SK-N-SH treated with all-trans-retinoic acid at 6 μM for 48 hours (cell line): ENCODE results near the gene TSEN34.

ENCODE experiments used
- ATAC-seq: fragments of 200-7000 bp; cut with Tn5 transposase; 3 replicates; pipeline ENCODE4 v1.9.1; 2020; ENCODE audit warnings: mild to moderate bottlenecking, moderate library complexity
- ARNTL ChIP-seq: fragments of 450-650 bp; formaldehyde crosslinking; IDR thresholded peaks from 2 replicates; pipeline ENCODE4 v1.5.0; 2020; ENCODE audit warnings: low read depth, mild to moderate bottlenecking, moderate library complexity, borderline replicate concordance
- BACH2 ChIP-seq: fragments of 250-450 bp; sonication (Bioruptor Pico); IDR thresholded peaks from 2 replicates; pipeline ENCODE4 v1.9.0; 2021; ENCODE audit warnings: mild to moderate bottlenecking, borderline replicate concordance
- CSDC2 ChIP-seq: fragments of 250-450 bp; sonication (Bioruptor Pico); IDR thresholded peaks from 2 replicates; pipeline ENCODE4 v1.5.0; 2020; ENCODE audit warnings: mild to moderate bottlenecking, moderate library complexity
- ESRRG ChIP-seq: fragments of 250-450 bp; sonication (Bioruptor Pico); IDR thresholded peaks from 2 replicates; pipeline ENCODE4 v1.6.1; 2021; ENCODE audit warnings: mild to moderate bottlenecking
- GLIS3 ChIP-seq: fragments of 250-450 bp; sonication (Bioruptor Pico); IDR thresholded peaks from 2 replicates; pipeline ENCODE4 v1.5.0; 2020; ENCODE audit warnings: mild to moderate bottlenecking, moderate library complexity
- ISL1 ChIP-seq: fragments of 250-450 bp; sonication (Bioruptor Pico); IDR thresholded peaks from 2 replicates; pipeline ENCODE4 v2.1.2; 2022; ENCODE audit warnings: mild to moderate bottlenecking, moderate library complexity
- OSR1 ChIP-seq: fragments of 250-450 bp; sonication (Bioruptor Pico); IDR thresholded peaks from 2 replicates; pipeline ENCODE4 v1.8.0; 2022; ENCODE audit warnings: moderate library complexity, mild to moderate bottlenecking, inconsistent platforms
- PPARA ChIP-seq: fragments of 250-450 bp; sonication (Bioruptor Pico); IDR thresholded peaks from 2 replicates; pipeline ENCODE4 v1.5.0; 2020; ENCODE audit warnings: mild to moderate bottlenecking, borderline replicate concordance
- RARB ChIP-seq: fragments of 250-450 bp; sonication (Bioruptor Pico); IDR thresholded peaks from 2 replicates; pipeline ENCODE4 v1.8.0; 2021; ENCODE audit warnings: mild to moderate bottlenecking, moderate library complexity
- SNAI2 ChIP-seq: fragments of 250-450 bp; sonication (Bioruptor Pico); IDR thresholded peaks from 2 replicates; pipeline ENCODE4 v1.5.0; 2020; ENCODE audit warnings: mild to moderate bottlenecking, moderate library complexity
- TCF4 ChIP-seq: fragments of 250-450 bp; sonication (Bioruptor Pico); IDR thresholded peaks from 2 replicates; pipeline ENCODE4 v1.8.0; 2021; ENCODE audit warnings: mild to moderate bottlenecking, moderate library complexity, borderline replicate concordance
- TOX ChIP-seq: fragments of 250-450 bp; sonication (Bioruptor Pico); IDR thresholded peaks from 2 replicates; pipeline ENCODE4 v1.8.0; 2021; ENCODE audit warnings: mild to moderate bottlenecking, moderate library complexity, borderline replicate concordance
- ZC3H10 ChIP-seq: fragments of 250-450 bp; sonication (Bioruptor Pico); IDR thresholded peaks from 2 replicates; pipeline ENCODE4 v1.5.1; 2021; ENCODE audit warnings: mild to moderate bottlenecking, moderate library complexity
- ZFP3 ChIP-seq: fragments of 250-450 bp; sonication (Bioruptor Pico); IDR thresholded peaks from 2 replicates; pipeline ENCODE4 v1.5.0; 2020; ENCODE audit warnings: mild to moderate bottlenecking, moderate library complexity
- ZFP30 ChIP-seq: fragments of 450-650 bp; formaldehyde crosslinking; IDR thresholded peaks from 2 replicates; pipeline ENCODE4 v1.5.0; 2022; ENCODE audit warnings: mild to moderate bottlenecking, moderate library complexity
- ZNF565 ChIP-seq: fragments of 450-650 bp; formaldehyde crosslinking; conservative IDR thresholded peaks from 2 replicates; pipeline ENCODE4 v1.5.0; 2020; ENCODE audit warnings: low read depth, mild to moderate bottlenecking, moderate library complexity
- ZNF70 ChIP-seq: fragments of 450-650 bp; formaldehyde crosslinking; IDR thresholded peaks from 2 replicates; pipeline ENCODE4 v1.5.0; 2020; ENCODE audit warnings: mild to moderate bottlenecking, moderate library complexity
- ZNF8 ChIP-seq: fragments of 450-650 bp; formaldehyde crosslinking; IDR thresholded peaks from 2 replicates; pipeline ENCODE4 v1.5.0; 2020; ENCODE audit warnings: mild to moderate bottlenecking, moderate library complexity
- TF ChIP-seq, protein P1 (sequence below): fragments of 250-450 bp; sonication (Bioruptor Pico); IDR thresholded peaks from 2 replicates; pipeline ENCODE4 v1.5.1; 2021; ENCODE audit warnings: mild to moderate bottlenecking, moderate library complexity
- TF ChIP-seq, protein P2 (sequence below): fragments of 250-450 bp; sonication (Bioruptor Pico); IDR thresholded peaks from 2 replicates; pipeline ENCODE4 v1.8.0; 2021; ENCODE audit warnings: low read depth, mild to moderate bottlenecking, moderate library complexity, borderline replicate concordance
- TF ChIP-seq, protein P3 (sequence below): fragments of 250-450 bp; sonication (Bioruptor Pico); IDR thresholded peaks from 2 replicates; pipeline ENCODE4 v1.8.0; 2020; ENCODE audit warnings: mild to moderate bottlenecking, moderate library complexity, borderline replicate concordance
- TF ChIP-seq, protein P4 (sequence below): fragments of 250-450 bp; sonication (Bioruptor Pico); IDR thresholded peaks from 2 replicates; pipeline ENCODE4 v1.5.0; 2020; ENCODE audit warnings: mild to moderate bottlenecking, moderate library complexity
- TF ChIP-seq, protein P5 (sequence below): fragments of 250-450 bp; sonication (Bioruptor Pico); IDR thresholded peaks from 2 replicates; pipeline ENCODE4 v1.5.1; 2020; ENCODE audit warnings: low read depth, mild to moderate bottlenecking, moderate library complexity

The TSEN34 gene

DNA sequence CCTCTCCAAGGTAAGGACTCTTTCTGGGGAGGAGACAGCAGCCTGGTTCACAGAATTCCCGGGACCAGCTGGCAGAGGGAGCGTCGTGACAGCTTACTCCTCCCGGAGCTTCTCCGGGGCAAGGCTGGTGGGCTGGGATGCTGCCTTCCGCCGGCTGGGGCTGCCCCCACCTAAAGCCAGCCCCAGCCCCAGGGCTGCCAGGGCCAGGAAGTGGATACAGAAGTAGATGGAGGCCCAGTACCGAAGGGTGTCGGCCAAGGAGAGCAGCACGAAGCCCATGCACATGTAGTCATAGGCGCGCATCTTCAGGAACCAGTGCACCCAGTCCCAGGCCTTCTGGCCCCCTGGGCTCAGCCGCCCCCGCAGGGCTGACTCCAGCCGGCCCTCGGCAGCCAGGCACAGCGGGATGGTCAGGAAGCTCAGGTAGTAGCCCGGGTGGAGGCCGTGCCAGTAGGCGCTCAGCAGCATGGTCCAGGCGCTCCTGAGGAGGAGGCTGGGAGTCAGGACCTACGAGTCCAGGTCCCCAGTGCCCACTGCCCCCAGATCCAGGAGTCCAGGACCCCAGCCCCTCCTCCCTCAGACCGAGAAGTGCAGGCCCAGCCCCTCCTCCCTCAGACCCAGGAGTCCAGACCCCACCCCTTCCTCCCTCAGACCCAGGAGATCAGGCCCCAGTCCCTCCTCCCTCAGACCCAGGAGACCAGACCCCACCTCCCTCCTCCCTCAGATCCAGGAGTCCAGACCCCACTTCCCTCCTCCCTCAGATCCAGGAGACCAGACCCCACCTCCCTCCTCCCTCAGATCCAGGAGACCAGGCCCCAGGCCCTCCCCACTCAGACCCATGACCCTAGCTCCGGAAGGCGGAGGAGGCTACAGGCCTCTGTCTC, 16.9 kb upstream of the TSEN34 start:
- ATAC-seq = peak; percentile 5
- no peak for TF ChIP-seq ISL1 (CRISPR knock-in tag)
- no peak for TF ChIP-seq ZNF565 (CRISPR knock-in tag)
- TF ChIP-seq, protein P1, sequence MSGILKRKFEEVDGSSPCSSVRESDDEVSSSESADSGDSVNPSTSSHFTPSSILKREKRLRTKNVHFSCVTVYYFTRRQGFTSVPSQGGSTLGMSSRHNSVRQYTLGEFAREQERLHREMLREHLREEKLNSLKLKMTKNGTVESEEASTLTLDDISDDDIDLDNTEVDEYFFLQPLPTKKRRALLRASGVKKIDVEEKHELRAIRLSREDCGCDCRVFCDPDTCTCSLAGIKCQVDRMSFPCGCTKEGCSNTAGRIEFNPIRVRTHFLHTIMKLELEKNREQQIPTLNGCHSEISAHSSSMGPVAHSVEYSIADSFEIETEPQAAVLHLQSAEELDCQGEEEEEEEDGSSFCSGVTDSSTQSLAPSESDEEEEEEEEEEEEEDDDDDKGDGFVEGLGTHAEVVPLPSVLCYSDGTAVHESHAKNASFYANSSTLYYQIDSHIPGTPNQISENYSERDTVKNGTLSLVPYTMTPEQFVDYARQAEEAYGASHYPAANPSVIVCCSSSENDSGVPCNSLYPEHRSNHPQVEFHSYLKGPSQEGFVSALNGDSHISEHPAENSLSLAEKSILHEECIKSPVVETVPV (CRISPR knock-in tag) = no peak
- TF ChIP-seq, protein P2, sequence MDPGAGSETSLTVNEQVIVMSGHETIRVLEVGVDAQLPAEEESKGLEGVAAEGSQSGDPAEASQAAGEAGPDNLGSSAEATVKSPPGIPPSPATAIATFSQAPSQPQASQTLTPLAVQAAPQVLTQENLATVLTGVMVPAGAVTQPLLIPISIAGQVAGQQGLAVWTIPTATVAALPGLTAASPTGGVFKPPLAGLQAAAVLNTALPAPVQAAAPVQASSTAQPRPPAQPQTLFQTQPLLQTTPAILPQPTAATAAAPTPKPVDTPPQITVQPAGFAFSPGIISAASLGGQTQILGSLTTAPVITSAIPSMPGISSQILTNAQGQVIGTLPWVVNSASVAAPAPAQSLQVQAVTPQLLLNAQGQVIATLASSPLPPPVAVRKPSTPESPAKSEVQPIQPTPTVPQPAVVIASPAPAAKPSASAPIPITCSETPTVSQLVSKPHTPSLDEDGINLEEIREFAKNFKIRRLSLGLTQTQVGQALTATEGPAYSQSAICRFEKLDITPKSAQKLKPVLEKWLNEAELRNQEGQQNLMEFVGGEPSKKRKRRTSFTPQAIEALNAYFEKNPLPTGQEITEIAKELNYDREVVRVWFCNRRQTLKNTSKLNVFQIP (CRISPR knock-in tag) = no peak
- TF ChIP-seq BACH2 (CRISPR knock-in tag) = no peak
- no peak for TF ChIP-seq ESRRG (CRISPR knock-in tag)
- TF ChIP-seq OSR1 (CRISPR knock-in tag) = no peak
- TF ChIP-seq SNAI2 (CRISPR knock-in tag) = no peak
- no peak for TF ChIP-seq ZNF8 (CRISPR knock-in tag)
- no peak for TF ChIP-seq ZC3H10 (CRISPR knock-in tag)
- no peak for TF ChIP-seq GLIS3 (CRISPR knock-in tag)
- no peak for TF ChIP-seq ZFP30 (CRISPR knock-in tag)
- no peak for TF ChIP-seq CSDC2
- TF ChIP-seq, protein P3, sequence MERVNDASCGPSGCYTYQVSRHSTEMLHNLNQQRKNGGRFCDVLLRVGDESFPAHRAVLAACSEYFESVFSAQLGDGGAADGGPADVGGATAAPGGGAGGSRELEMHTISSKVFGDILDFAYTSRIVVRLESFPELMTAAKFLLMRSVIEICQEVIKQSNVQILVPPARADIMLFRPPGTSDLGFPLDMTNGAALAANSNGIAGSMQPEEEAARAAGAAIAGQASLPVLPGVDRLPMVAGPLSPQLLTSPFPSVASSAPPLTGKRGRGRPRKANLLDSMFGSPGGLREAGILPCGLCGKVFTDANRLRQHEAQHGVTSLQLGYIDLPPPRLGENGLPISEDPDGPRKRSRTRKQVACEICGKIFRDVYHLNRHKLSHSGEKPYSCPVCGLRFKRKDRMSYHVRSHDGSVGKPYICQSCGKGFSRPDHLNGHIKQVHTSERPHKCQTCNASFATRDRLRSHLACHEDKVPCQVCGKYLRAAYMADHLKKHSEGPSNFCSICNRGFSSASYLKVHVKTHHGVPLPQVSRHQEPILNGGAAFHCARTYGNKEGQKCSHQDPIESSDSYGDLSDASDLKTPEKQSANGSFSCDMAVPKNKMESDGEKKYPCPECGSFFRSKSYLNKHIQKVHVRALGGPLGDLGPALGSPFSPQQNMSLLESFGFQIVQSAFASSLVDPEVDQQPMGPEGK (CRISPR knock-in tag) = no peak
- TF ChIP-seq, protein P4, sequence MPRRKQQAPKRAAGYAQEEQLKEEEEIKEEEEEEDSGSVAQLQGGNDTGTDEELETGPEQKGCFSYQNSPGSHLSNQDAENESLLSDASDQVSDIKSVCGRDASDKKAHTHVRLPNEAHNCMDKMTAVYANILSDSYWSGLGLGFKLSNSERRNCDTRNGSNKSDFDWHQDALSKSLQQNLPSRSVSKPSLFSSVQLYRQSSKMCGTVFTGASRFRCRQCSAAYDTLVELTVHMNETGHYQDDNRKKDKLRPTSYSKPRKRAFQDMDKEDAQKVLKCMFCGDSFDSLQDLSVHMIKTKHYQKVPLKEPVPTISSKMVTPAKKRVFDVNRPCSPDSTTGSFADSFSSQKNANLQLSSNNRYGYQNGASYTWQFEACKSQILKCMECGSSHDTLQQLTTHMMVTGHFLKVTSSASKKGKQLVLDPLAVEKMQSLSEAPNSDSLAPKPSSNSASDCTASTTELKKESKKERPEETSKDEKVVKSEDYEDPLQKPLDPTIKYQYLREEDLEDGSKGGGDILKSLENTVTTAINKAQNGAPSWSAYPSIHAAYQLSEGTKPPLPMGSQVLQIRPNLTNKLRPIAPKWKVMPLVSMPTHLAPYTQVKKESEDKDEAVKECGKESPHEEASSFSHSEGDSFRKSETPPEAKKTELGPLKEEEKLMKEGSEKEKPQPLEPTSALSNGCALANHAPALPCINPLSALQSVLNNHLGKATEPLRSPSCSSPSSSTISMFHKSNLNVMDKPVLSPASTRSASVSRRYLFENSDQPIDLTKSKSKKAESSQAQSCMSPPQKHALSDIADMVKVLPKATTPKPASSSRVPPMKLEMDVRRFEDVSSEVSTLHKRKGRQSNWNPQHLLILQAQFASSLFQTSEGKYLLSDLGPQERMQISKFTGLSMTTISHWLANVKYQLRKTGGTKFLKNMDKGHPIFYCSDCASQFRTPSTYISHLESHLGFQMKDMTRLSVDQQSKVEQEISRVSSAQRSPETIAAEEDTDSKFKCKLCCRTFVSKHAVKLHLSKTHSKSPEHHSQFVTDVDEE (CRISPR knock-in tag) = no peak

DNA sequence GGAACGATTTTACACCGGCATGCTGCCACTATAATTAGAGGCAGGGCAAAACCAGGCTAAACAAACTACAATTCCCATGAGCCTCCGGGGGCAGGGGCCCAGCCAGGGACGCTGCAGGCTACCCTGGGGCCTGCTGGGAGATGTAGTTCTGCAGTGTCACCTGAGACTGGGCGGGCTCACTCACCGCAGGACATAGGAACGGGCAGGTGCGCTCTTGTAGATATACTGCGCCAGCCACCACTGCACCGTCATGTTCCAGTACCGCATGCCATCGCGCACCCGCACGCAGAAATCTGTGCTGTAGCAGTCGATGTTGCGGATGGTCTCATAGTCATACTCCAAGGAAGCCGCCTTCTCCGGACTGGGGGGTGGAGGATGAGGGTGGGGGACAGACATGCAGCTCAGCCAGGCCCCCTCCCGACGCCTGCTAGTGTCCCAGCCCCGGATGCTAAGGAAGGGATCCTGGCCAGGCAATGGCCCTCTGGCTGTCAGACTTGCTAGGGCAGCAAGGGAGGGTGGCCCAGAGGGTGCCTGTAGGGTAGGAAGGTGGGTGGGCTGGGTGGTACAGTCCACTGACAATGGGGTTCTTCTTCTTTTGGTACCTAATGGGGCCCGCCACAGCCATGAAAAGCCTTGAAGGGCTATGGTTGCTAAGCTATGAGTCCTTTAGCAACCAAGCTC, 12.4 kb upstream of the TSEN34 start:
- peak; percentile 71 for ATAC-seq
- TF ChIP-seq TCF4 (CRISPR knock-in tag) (no peak), ZFP30 (CRISPR knock-in tag) (no peak), TOX (CRISPR knock-in tag) (no peak), ZNF8 (CRISPR knock-in tag) (no peak), PPARA (CRISPR knock-in tag) (no peak), ESRRG (CRISPR knock-in tag) (no peak), BACH2 (CRISPR knock-in tag) (no peak), CSDC2 (no peak), RARB (CRISPR knock-in tag) (no peak), ZFP3 (CRISPR knock-in tag) (no peak), OSR1 (CRISPR knock-in tag) (no peak), ZNF565 (CRISPR knock-in tag) (no peak), ZNF70 (CRISPR knock-in tag) (no peak), ARNTL (CRISPR knock-in tag) (no peak)
- TF ChIP-seq, protein P4 (CRISPR knock-in tag) = no peak
- TF ChIP-seq, protein P2 (CRISPR knock-in tag) = no peak
- TF ChIP-seq, protein P5, sequence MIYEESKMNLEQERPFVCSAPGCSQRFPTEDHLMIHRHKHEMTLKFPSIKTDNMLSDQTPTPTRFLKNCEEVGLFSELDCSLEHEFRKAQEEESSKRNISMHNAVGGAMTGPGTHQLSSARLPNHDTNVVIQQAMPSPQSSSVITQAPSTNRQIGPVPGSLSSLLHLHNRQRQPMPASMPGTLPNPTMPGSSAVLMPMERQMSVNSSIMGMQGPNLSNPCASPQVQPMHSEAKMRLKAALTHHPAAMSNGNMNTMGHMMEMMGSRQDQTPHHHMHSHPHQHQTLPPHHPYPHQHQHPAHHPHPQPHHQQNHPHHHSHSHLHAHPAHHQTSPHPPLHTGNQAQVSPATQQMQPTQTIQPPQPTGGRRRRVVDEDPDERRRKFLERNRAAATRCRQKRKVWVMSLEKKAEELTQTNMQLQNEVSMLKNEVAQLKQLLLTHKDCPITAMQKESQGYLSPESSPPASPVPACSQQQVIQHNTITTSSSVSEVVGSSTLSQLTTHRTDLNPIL (CRISPR knock-in tag) = no peak
